ENCODE results near the gene TEKT1. TPM values are rescaled to one million over a fixed set of nuclear protein-coding genes. Genes with fewer than 3 reads are reported as not detected.

TEKT1 gene
- total and polyA plus RNA-seq, 5 experiments from 2014 or later: not detected

DNA sequence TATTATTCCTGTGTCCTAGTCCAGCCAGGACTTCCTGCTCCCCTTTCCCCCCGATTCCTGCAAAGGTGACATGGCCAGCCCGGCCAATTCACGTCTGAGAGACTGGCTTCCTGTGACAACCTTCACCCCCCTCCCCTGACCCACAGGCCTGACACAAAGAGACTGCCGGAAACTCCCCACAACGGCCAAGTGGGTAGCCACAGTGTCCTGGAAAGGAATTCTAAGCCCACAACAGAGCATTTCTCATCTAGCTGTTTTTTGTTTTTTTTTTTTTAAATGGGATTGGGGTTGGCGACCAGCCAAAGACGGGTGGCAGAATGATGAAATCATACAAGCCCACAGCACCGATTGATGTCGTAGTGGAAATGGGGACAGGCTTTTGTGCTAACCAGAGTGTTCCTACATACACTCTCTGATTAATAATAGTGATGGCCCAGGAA is 78.5 kb downstream of the TEKT1 start:
- Mint-ChIP-seq H3K4me3 (peak overlapping the region; percentile 16 to 74 (median 50)), H3K9me3 (peaks cover 0 to 11% (median 0%) of the 10 kb centered on the region in 9 donors), H3K4me1 (peaks cover 36 to 57% (median 51%) of the 10 kb centered on the region in 4 donors), H3K36me3 (peaks cover 4 to 5% (median 5%) of the 10 kb centered on the region in 3 donors), H3K27ac (peak overlapping the region; percentile 72 to 93 (median 86)), H3K27me3 (no peaks in the 10 kb centered on the region)
- ATAC-seq (peak; percentile 28 to 44), DNase-seq (peak in 8 of 10 donors; percentile 25 to 68 (median 48))
- POLR2A ChIA-PET: interaction anchor here (0.6 kb wide), 1 partner anchor 1673 kb away, joined by 4 read pairs; no protein-coding TSS in a partner anchor

GRCh38 chr17:6752068-6752909 is 79.2 kb downstream of the TEKT1 start:
- ATAC-seq (no peak), DNase-seq (no peak)
- H3K4me3 Mint-ChIP-seq: peak overlapping the region in 7 of 10 donors; percentile 36 to 74 (median 50)
- H3K4me1 Mint-ChIP-seq: peaks cover 30 to 50% (median 44%) of the 10 kb centered on the region in 4 donors
- H3K9me3 Mint-ChIP-seq: peaks cover 0 to 11% (median 0%) of the 10 kb centered on the region in 9 donors
- H3K36me3 Mint-ChIP-seq: peaks cover 0 to 4% (median 0%) of the 10 kb centered on the region in 3 donors
- H3K27ac Mint-ChIP-seq: peak overlapping the region; percentile 72 to 93 (median 86)
- no peaks in the 10 kb centered on the region for H3K27me3 Mint-ChIP-seq
- POLR2A ChIA-PET: interaction anchor here (0.6 kb wide), 1 partner anchor 1672 kb away, joined by 4 read pairs; no protein-coding TSS in a partner anchor

DNA sequence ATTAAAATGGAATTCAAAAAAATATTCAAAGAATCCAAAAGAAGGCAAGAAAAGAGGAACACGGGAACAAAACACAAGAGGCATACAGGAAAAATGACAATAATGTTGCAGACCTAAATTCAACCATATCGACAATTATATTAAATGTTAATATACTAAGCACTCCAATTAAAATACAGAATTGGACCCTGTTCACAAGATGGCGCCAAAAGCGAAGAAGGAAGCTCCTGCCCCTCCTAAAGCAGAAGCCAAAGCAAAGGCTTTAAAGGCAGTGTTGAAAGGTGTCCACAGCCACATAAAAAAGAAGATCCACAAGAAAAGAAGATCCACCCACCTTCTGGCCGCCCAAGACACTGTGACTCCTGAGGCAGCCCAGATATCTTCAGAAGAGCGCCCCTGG is 82.0 kb downstream of the TEKT1 start:
- ATAC-seq (no peak), DNase-seq (no peak)
- H3K27ac Mint-ChIP-seq: peak overlapping the region in 2 of 10 donors; percentile 36 to 67

GRCh38 chr17:6748617-6749016 is 82.9 kb downstream of the TEKT1 start:
- H3K27me3 Mint-ChIP-seq: peaks cover 2 to 18% (median 8%) of the 10 kb centered on the region in 5 donors
- H3K4me1 Mint-ChIP-seq: peaks cover 12 to 20% (median 18%) of the 10 kb centered on the region in 4 donors
- H3K4me3 Mint-ChIP-seq: no peak overlapping the region
- POLR2A ChIA-PET: no interaction called here
- H3K27ac Mint-ChIP-seq: no peak overlapping the region
- ATAC-seq: no peak
- H3K36me3 Mint-ChIP-seq: no peaks in the 10 kb centered on the region
- DNase-seq: no peak
- H3K9me3 Mint-ChIP-seq: peaks cover 0 to 11% (median 0%) of the 10 kb centered on the region in 9 donors

More for the DNA sequence above, 82.0 kb downstream of the TEKT1 start:
- peaks cover 0 to 16% (median 3%) of the 10 kb centered on the region in 5 donors for H3K27me3 Mint-ChIP-seq
- peaks cover 13 to 29% (median 21%) of the 10 kb centered on the region in 4 donors for H3K4me1 Mint-ChIP-seq
- POLR2A ChIA-PET: interaction anchor here (0.7 kb wide), 1 partner anchor 110 kb away, joined by 3 read pairs; the partner anchor contains the start of gene KIAA0753
- no peaks in the 10 kb centered on the region for H3K36me3 Mint-ChIP-seq
- H3K4me3 Mint-ChIP-seq: no peak overlapping the region
- H3K9me3 Mint-ChIP-seq: peaks cover 0 to 11% (median 0%) of the 10 kb centered on the region in 9 donors

Other genes with a start within 250 kb of the TEKT1 start
- gene KIAA0753, start 191.0 kb downstream of the TEKT1 start, total RNA-seq: 10 to 100 TPM; 17.5 to 24.8 TPM
- 1 to 10 TPM; 1.2 to 2.3 (median 2.2) TPM for gene KIAA0753, start 191.0 kb downstream of the TEKT1 start, polyA plus RNA-seq
- 10 to 100 TPM; 17.2 to 20.9 TPM for gene TXNDC17, start 190.7 kb downstream of the TEKT1 start, total RNA-seq
- gene TXNDC17, start 190.7 kb downstream of the TEKT1 start, polyA plus RNA-seq: 10 to 100 TPM; 48.7 to 73.5 (median 60.3) TPM
- gene MED31, start 180.1 kb downstream of the TEKT1 start, total RNA-seq: 10 to 100 TPM; 23.1 to 27.3 TPM
- 10 to 100 TPM; 25.2 to 30.7 (median 28.6) TPM for gene MED31, start 180.1 kb downstream of the TEKT1 start, polyA plus RNA-seq
- gene C17orf100, start 180.0 kb downstream of the TEKT1 start, total RNA-seq: 1 to 10 TPM; 3.4 to 4.2 TPM
- 1 to 10 TPM; 2.2 to 6.4 (median 5.8) TPM for gene C17orf100, start 180.0 kb downstream of the TEKT1 start, polyA plus RNA-seq
- gene SLC13A5, start 118.4 kb downstream of the TEKT1 start, total RNA-seq: not detected
- under 1 TPM in 1 of 3 donors, not detected in 2; 0.43 TPM for gene SLC13A5, start 118.4 kb downstream of the TEKT1 start, polyA plus RNA-seq
- 10 to 100 TPM; 40.7 to 41.3 TPM for gene XAF1, start 75.7 kb downstream of the TEKT1 start, total RNA-seq
- gene XAF1, start 75.7 kb downstream of the TEKT1 start, polyA plus RNA-seq: 10 to 100 TPM; 19.7 to 40.0 (median 22.0) TPM
- under 1 TPM in 1 of 2 experiments, not detected in 1; 0.29 TPM for gene FBXO39, start 55.5 kb downstream of the TEKT1 start, total RNA-seq
- gene FBXO39, start 55.5 kb downstream of the TEKT1 start, polyA plus RNA-seq: under 1 TPM in 1 of 3 donors, not detected in 2; 0.15 TPM
- gene ALOX12, start 164.3 kb upstream of the TEKT1 start, total RNA-seq: not detected
- gene ALOX12, start 164.3 kb upstream of the TEKT1 start, polyA plus RNA-seq: under 1 TPM; 0.09 to 0.31 (median 0.12) TPM
- 100 to 1,000 TPM; 117 to 120 TPM for gene RNASEK, start 180.9 kb upstream of the TEKT1 start, total RNA-seq
- gene RNASEK, start 180.9 kb upstream of the TEKT1 start, polyA plus RNA-seq: 100 to 1,000 TPM; 477 to 597 (median 559) TPM
- not detected for gene BCL6B, start 191.3 kb upstream of the TEKT1 start, total RNA-seq
- gene BCL6B, start 191.3 kb upstream of the TEKT1 start, polyA plus RNA-seq: not detected
- gene SLC16A13, start 204.3 kb upstream of the TEKT1 start, total RNA-seq: 10 to 100 TPM; 11.5 to 14.7 TPM
- 1 to 10 TPM in 1 of 3 donors, under 1 TPM in 2; 0.93 to 1.2 (median 0.97) TPM for gene SLC16A13, start 204.3 kb upstream of the TEKT1 start, polyA plus RNA-seq
- gene SLC16A11, start 212.4 kb upstream of the TEKT1 start, total RNA-seq: 1 to 10 TPM; 2.8 to 3.5 TPM
- gene SLC16A11, start 212.4 kb upstream of the TEKT1 start, polyA plus RNA-seq: 1 to 10 TPM; 2.0 to 2.2 (median 2.0) TPM
- gene CLEC10A, start 248.5 kb upstream of the TEKT1 start, total RNA-seq: under 1 TPM; 0.49 to 0.93 TPM
- gene CLEC10A, start 248.5 kb upstream of the TEKT1 start, polyA plus RNA-seq: under 1 TPM in 1 of 3 donors, not detected in 2; 0.13 TPM

Data from naive thymus-derived CD8-positive, alpha-beta T cell (primary cell).